Loucy (cell line): ENCODE data around the gene CEP43.

Source experiments
- H2AFZ ChIP-seq: fragments of 200-600 bp; sonication (generic); 2 replicates; pipeline ENCODE4 v1.6.0; 2016; ENCODE audit warnings: antibody characterized with exemption, mild to moderate bottlenecking, low read length, moderate library complexity
- H3F3A ChIP-seq: fragments of 200-600 bp; 2 replicates; pipeline ENCODE4 v1.6.0; 2016; ENCODE audit warnings: antibody characterized with exemption, low read depth, mild to moderate bottlenecking
- H3K27me3 ChIP-seq: fragments of 200-600 bp; sonication (generic); 2 replicates; pipeline ENCODE4 v1.6.1; 2014; ENCODE audit warnings: low read length, mild to moderate bottlenecking; ENCODE audit not compliant: insufficient read depth, poor library complexity, severe bottlenecking
- H3K36me3 ChIP-seq: fragments of 200-600 bp; sonication (generic); 2 replicates; pipeline ENCODE4 v1.6.1; 2016; ENCODE audit warnings: low read length; ENCODE audit not compliant: insufficient read depth
- H3K4me1 ChIP-seq: fragments of 200-600 bp; sonication (generic); 2 replicates; pipeline ENCODE4 v1.5.1; 2014; ENCODE audit warnings: low read length, mild to moderate bottlenecking; ENCODE audit not compliant: insufficient read depth, poor library complexity, severe bottlenecking
- H3K4me2 ChIP-seq: fragments of 200-600 bp; sonication (generic); 2 replicates; pipeline ENCODE4 v1.6.0; 2014; ENCODE audit warnings: antibody characterized with exemption, low read length, low read depth, mild to moderate bottlenecking; ENCODE audit not compliant: poor library complexity, severe bottlenecking
- H3K4me3 ChIP-seq: fragments of 200-600 bp; sonication (generic); 2 replicates; pipeline ENCODE4 v1.5.1; 2014; ENCODE audit warnings: low read length, mild to moderate bottlenecking, mixed read lengths; ENCODE audit not compliant: poor library complexity, severe bottlenecking
- H3K79me2 ChIP-seq: fragments of 200-600 bp; sonication (generic); 2 replicates; pipeline ENCODE4 v1.6.1; 2014; ENCODE audit warnings: low read length; ENCODE audit not compliant: insufficient read depth
- H3K9ac ChIP-seq: fragments of 200-600 bp; sonication (generic); 2 replicates; pipeline ENCODE4 v1.6.0; 2014; ENCODE audit warnings: mild to moderate bottlenecking, low read depth, low read length, moderate library complexity; ENCODE audit not compliant: poor library complexity, severe bottlenecking
- H3K9me2 ChIP-seq: fragments of 200-600 bp; sonication (generic); replicated peaks from 2 replicates; pipeline ENCODE4 v1.6.1; 2016; ENCODE audit warnings: low read depth, low read length, mixed read lengths
- H3K9me3 ChIP-seq: fragments of 200-600 bp; sonication (generic); 2 replicates; pipeline ENCODE4 v1.6.1; 2014; ENCODE audit warnings: mild to moderate bottlenecking, antibody characterized with exemption, low read length, low read depth; ENCODE audit not compliant: insufficient read depth
- H4K20me1 ChIP-seq: fragments of 200-600 bp; sonication (generic); 2 replicates; pipeline ENCODE4 v1.6.0; 2014; ENCODE audit warnings: antibody characterized with exemption, low read length, mild to moderate bottlenecking; ENCODE audit not compliant: insufficient read depth, poor library complexity, severe bottlenecking
- CTCF ChIP-seq: fragments of 200-600 bp; sonication (generic); conservative IDR thresholded peaks from 2 replicates; pipeline ENCODE4 v1.5.1; 2014; ENCODE audit warnings: mild to moderate bottlenecking, antibody characterized with exemption, low read length
- EZH2phosphoT487 ChIP-seq: fragments of 200-600 bp; IDR thresholded peaks from 2 replicates; pipeline ENCODE4 v1.6.1; 2018; ENCODE audit warnings: antibody characterized with exemption, mild to moderate bottlenecking, moderate library complexity, borderline replicate concordance

CEP43 gene

GRCh38 chr6:166988674-166989201 is 10.5 kb upstream of the CEP43 start:
- Histone ChIP-seq H3K27me3 (no peaks in the 10 kb centered on the region), H2AFZ (no peak overlapping the region), H3F3A (no peaks in the 10 kb centered on the region), H4K20me1 (peaks cover 5% of the 10 kb centered on the region), H3K4me1 (no peaks in the 10 kb centered on the region), H3K4me3 (no peak overlapping the region), H3K79me2 (peaks cover 49% of the 10 kb centered on the region; the same call in 1 of the 2 replicates), H3K9me3 (no peaks in the 10 kb centered on the region), H3K4me2 (no peak overlapping the region), H3K36me3 (peaks cover 10% of the 10 kb centered on the region; the same call in 1 of the 2 replicates), H3K9ac (no peak overlapping the region), H3K9me2 (no peaks in the 10 kb centered on the region)
- TF ChIP-seq CTCF = no peak
- TF ChIP-seq EZH2phosphoT487 = no peak

DNA sequence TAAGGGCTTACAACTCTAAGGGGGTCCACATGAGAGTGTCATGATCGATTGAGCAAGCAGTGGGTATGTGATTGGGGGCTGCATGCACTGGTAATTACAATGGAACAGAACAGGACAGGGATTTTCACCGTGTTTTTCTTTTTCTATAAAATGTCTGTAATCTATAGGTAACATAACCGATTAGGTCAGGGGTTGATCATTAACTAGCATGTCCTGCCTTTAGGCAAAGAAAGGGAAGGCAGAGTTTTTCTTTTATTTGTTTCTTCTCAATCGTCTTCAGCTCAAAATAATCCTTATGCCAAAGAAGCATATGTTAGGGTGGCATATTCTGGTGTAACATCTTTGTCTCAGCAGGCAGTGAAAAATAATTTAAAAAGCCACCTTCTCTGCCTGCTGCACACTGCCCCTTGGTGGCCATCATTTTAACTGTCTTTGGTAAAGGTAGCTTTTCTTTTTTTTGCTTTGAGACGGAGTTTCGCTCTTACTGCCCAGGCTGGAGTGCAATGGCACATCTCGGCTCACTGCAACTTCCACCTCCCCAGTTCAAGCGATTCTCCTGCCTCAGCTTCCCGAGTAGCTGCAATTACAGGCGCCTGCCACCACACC is 9.7 kb upstream of the CEP43 start:
- Histone ChIP-seq H3K9me2 (no peaks in the 10 kb centered on the region), H3K79me2 (peaks cover 57% of the 10 kb centered on the region; the same call in 1 of the 2 replicates), H2AFZ (no peak overlapping the region), H3F3A (no peaks in the 10 kb centered on the region), H3K4me1 (no peaks in the 10 kb centered on the region), H3K36me3 (peaks cover 10% of the 10 kb centered on the region; the same call in 1 of the 2 replicates), H3K9me3 (no peaks in the 10 kb centered on the region), H3K27me3 (no peaks in the 10 kb centered on the region), H4K20me1 (peaks cover 5% of the 10 kb centered on the region), H3K9ac (no peak overlapping the region), H3K4me2 (no peak overlapping the region), H3K4me3 (no peak overlapping the region)
- TF ChIP-seq CTCF = peak; percentile 58
- TF ChIP-seq EZH2phosphoT487 = no peak

DNA sequence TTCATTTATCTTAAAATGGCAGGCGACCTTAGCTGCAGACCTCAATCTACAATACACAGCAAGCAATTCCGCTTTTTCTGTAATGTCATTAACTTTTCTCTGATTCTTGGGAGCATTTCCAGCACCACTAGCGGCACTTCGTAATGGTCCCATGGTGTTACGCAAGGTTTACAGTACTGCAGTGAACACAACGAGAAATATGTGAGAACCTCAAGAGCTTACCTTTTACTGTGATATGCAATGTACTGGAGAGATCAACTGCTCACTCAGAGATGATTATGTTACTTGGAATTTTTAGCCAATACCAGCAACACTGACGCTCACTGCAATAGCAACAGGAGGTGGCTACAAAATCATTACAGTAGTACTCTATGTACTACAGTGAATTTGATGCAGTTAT is 2.8 kb upstream of the CEP43 start:
- H3K79me2 ChIP-seq = peaks cover 89% of the 10 kb centered on the region
- TF ChIP-seq EZH2phosphoT487 (no peak), CTCF (no peak)

More for the DNA sequence above, 2.8 kb upstream of the CEP43 start:
- Histone ChIP-seq H3K4me1 (peaks cover 31% of the 10 kb centered on the region), H2AFZ (no peak overlapping the region), H3K9ac (no peak overlapping the region), H3K4me2 (peak overlapping the region; percentile 74), H3K36me3 (peaks cover 3% of the 10 kb centered on the region; the same call in 1 of the 2 replicates), H3K27me3 (no peaks in the 10 kb centered on the region), H4K20me1 (peaks cover 31% of the 10 kb centered on the region), H3F3A (no peaks in the 10 kb centered on the region), H3K4me3 (peak overlapping the region; percentile 97), H3K9me3 (no peaks in the 10 kb centered on the region), H3K9me2 (no peaks in the 10 kb centered on the region)
